HS-5 (cell line): ENCODE data around the gene PKDCC.
"Not testable (repeated sequence)": the region's sequence is repeated elsewhere in the genome, so short reads cannot be mapped to it uniquely, and the experiment has no call there.

ENCODE experiments used
- DNase-seq: peaks from one replicate; pipeline ENCODE4 v3.0.0-alpha.2; 2012; ENCODE audit warnings: low read depth

PKDCC gene

DNA sequence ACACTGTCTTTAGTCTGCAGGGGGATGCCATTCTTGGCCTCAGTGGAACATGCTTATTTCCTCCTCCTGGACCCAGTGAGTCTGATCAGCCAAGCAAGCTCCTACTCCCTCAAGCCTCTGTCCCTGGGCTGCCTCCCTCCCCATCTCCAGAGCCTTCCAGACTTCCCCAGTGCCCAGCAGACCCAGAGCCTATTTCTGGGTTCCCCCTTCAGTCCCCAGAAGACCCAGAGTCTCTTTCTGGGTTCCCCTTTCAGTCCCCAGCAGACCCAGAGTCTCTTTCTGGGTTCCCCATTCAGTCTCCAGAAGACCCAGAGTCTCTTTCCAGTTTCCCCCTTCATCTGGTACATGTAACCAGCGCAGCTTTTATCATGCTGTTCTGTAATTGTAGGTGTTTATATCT, 17.0 kb upstream of the PKDCC start:
- no peak for DNase-seq

DNA sequence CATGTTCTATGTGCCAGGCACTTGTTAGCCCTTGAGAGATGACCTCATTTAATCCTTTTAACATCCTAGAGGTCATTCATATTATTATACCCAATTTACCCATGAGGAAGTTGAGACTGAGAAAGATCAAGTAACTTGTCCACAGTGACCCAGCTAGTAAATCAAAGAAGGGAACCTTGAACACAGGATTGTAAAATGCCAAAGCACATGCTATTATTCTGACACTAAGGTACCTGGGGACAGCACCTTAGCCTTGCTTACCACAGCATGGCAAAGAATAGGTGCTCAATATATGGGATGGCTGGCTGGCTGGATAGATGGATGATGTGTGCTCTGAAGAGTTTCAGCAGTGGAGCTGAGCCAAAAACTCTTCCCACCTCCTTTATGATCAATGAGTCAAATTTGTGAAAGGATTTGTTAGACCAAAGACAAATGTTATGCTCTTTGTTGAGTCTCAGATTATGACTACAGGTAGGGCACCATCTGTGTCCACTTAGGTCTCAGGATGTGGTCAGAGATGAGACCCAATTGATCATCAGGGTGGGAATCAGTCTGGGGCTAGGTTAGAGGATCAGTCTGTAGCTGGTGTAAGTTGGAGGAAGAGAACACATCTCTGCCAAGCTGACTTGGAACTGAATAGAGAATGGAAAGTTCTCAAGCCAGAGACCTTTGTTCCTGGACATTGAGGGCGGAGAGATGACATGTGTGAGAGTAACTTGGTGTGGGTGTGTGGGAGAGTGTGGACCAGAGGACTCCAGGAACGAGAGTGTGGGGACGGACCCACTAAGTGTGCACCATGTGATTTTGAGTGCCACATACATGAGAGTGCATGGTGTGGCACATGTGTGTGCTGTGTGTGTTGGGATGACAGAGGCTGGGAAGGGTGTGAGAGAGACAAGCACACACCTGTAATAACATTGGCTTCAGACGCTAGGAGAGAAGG, 16.3 kb upstream of the PKDCC start:
- no peak for DNase-seq

DNA sequence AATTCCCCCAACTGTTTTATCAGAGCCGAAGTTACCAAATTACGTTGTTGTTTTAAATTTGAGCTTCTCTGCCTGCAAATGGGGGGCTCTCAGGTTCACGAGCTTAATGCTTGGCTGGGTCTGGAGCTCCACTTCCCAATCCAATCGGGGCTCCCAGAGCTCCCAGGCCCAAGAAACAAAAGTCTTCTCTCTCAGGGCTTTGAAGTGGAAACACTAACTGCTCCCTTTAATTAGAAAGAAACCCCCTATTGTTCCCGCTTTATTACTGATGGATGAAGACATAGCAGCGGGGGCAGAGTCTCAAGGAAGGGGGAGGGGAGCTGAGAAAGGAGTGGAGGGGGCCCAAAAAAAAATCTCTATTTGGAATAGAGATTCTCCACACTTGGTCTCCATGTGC, 15.6 kb upstream of the PKDCC start:
- no peak for DNase-seq

DNA sequence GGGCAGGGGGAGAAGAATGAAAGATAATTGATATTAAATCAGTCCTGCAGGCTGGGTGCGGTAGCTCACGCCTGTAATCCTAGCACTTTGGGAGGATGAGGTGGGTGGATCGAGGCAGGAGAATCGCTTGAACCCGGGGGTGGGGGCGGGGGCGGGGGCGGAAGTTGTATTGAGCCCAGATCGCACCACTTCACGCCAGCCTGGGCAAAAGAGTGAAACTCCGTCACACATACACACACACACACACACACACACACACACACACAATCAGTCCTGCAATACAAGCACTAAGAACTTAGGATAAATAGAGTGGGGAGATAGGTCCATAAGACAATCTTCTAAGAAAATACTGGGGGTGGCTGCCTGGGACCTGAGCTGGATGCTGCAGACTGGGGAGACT, 15.1 kb upstream of the PKDCC start:
- no peak for DNase-seq

DNA sequence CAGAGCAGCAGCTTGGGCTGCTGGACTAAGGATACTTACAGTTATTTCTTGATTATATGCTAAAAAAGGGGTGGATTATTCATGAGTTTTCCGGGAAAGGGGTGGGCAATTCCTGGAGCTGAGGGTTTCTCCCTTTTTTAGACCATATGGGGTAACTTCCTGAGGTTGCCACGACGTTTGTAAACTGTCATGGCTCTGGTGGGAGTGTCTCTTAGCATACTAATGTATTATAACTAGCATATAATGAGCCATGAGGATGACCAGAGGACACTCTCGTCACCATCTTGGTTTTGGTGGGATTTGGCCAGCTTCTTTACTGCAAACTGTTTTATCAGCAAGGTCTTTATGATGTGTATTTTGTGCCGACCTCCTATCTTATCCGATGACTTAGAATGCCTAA, 13.7 kb upstream of the PKDCC start:
- DNase-seq = not testable (repeated sequence)

DNA sequence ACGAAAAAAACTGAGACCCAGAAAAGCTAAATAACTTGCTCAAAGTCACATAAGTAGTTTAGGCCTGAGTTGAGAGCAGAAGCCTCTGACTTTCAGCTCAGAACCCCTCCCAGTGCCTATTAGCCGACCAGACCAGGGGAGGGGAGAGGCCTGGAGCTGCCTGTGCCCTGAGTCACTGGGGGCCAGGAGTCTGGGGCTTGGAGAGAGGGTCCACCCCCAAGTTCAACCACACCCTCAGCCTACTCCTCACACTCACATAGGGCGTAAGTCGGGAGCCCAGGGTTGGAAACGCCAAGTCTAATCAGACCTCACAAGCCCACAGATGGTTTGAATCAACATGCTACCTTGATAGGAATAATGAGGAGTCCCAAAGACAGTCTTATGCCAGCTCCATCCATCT, 12.6 kb upstream of the PKDCC start:
- DNase-seq = no peak

DNA sequence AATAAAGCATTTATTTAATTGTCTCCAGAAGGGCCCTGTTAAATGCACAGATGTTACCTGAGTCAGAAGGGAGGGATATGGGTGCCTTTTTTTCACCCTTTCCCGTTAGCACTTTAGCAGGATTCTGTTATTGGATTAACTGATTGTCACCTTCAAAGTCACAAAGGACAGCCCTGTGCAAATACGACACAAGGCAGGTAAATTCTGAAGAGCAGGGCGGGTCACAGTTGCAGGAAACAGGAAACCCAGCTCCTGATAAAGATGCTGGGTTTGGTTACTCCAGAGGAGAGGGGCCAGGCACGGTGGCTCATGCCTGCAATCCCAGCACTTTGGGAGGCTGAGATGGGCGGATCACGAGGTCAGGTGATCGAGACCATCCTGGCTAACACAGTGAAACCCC, 11.4 kb upstream of the PKDCC start:
- DNase-seq = no peak

DNA sequence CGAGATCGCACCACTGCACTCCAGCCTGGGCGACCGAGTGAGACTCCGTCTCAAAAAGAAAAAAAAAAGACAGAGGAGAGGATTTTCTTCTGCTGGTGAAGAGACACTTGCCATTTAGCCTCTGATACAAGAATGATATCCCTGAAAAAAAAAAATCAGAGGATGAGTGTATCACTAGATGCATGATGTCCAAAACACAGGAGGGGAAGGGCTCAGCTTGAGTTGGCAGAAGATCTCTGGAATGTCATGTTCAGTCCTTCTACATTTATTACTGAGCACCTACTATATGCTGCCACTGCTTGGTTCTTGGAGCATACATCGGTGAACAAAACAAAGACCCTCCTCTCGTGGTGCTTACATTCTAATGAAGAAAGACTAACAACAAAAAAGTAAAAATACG, 10.9 kb upstream of the PKDCC start:
- DNase-seq = no peak

DNA sequence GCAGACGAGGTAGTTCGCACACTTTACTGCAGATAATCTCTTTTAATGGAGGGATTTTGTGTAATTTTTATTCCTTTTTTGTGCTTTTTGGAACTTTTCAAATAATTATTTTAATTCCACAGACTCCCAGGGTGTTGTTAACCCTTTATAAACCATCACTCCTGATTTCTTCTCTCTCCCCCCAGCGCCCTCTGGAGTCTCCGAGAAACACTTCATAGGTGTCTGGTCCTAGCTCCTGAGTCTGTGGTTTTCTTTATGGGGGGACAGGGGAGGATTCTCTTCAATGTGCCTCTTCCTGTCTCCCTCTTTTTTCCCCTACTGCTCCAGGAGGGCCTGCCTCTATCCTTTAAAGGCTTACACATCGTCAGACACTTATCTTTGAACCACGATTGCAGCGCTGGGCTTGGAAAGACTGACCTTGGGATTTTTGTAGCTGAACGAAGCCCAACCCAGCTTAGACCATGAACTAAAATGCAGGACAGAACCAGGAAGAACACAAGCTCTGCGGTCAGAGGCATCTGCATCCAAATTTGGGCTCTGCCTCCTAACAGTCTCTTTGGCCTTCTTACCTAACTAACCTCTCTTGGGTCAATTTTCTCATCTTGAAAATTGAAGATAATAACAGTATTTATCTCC, 7.1 kb upstream of the PKDCC start:
- DNase-seq = no peak

DNA sequence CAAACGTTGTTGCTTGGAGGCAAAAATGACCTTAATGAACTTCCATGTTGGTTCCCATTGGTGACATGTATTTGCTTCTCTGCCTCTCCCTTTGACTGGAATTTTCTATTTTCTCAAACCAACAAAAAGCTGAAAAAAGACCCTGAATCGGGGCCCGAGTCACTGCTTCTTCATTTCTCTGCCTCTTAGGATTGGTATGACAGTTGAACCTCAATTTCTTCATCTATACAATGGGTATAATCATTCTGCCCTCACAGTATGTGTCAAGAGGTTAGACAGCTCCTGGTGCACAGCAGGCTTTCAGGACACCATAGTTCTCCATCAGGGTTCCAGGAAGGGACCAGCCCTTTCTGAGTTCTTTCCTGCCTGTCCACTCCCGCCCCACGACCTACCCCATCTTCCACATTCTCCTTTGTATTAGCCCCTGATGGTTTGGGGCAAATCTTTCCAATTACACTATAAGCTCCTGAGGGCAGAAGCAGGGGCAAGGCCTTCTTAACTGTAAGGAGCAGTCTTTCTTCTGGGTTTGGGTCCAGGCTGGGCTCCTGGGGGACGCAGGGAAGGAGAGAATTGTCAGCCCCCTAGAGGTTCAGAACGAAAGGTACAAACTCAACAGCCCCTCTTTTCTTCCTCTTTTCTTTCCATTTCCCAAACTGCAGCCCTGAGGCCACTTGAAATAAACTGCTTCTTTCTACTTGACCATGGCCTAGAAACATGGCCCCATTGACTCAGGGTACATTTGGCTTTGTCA, 6.3 kb upstream of the PKDCC start:
- no peak for DNase-seq

DNA sequence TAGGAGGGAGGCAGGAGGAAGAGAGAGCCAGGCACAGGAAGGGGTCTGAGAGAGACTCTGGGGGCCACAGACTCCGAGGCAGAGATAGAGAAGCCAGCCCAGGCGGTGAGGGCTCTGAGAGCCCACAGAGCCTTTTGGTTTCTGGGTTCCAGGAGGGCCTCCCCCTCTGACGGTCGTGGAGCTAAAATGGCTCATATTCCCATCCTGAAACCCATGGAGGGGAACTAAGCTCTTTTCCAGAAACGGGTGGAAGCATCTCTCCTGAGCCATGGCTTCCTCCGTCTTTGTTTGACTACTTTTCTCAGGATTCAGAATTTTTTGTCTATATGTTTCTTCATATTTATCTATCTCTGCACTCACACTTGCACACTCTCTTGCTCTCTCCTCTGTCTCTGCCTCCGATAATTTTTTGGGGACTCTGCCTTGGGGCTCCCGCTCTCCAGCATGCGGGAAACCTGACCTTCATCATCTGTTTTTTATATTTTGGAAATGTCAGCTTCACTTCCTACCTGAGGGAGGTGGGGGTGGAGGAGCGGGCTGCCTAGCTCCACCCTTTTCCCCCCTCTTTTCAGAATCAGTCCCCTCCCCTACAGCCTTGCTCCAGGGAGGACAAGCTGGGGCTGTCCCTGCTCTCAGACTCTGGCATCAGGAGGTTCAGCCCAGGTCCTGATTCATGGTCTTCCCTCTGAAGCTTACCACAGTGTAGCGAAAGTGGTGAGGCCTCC, 5.0 kb upstream of the PKDCC start:
- DNase-seq = no peak

DNA sequence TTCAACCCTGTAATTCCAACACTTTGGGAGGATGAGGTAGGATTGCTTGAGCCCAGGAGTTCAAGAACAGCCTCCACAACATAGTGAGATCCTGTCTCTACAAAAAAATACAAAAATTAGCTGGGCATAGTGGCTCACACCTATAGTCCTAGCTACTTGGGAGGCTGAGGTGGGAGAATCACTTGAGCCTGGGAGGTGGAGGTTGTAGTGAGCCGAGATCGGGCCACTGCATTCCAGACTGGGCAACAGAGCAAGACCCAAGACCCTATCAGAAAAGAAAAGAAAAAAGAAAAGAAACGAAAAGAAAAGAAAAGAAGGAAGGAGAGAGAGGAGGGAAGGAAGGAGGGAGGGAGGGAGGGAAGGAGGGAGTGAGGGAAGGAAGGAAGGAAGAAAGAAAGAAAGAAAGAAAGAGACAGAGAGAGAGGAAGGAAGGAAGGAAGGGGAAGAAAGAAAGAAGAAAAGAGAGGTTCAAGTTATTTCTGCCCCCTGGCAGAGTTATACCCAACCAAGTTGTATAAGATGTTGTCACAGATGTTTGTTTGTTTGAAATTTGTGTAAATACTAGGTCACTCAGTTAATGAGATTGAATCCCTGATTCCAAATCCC, 3.9 kb upstream of the PKDCC start:
- no peak for DNase-seq

DNA sequence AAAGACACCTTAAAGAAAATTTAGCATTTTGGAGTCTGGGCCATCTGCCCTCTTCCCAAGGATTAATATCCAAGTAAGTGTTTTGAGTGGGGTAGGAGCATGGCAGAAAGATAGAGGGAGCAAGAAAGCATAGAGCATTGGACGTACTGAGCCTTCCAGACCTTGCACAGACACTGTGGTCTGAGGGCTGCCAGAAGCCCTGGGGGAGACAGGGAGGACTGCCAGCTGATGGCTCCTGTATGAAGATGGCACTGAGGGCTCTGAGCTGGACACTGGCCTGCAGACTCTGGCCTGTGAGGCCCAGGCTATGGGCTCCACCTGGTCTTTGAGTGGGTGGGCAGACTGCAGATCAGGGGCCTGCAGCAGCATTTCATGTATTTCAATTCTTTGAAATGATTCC, 2.9 kb upstream of the PKDCC start:
- no peak for DNase-seq

DNA sequence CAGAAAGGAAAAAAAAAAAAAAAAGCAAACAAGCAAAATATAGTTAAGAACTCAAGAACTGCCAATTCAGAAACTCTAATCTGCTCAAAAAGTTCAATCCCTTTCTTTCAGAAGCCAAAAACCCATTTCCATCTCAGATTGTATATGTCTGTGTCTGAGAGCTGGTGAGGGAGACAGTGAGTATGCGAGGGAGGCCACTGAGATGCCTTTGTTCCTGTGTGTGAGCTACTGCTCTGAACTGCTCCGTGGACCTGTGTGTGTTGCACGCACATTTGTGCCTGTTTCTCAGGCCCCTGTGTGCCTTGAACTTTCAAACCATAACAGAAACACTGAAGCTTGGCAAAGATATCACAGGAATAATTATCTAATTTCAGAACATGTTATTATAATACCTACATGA, 2.5 kb upstream of the PKDCC start:
- DNase-seq = no peak

DNA sequence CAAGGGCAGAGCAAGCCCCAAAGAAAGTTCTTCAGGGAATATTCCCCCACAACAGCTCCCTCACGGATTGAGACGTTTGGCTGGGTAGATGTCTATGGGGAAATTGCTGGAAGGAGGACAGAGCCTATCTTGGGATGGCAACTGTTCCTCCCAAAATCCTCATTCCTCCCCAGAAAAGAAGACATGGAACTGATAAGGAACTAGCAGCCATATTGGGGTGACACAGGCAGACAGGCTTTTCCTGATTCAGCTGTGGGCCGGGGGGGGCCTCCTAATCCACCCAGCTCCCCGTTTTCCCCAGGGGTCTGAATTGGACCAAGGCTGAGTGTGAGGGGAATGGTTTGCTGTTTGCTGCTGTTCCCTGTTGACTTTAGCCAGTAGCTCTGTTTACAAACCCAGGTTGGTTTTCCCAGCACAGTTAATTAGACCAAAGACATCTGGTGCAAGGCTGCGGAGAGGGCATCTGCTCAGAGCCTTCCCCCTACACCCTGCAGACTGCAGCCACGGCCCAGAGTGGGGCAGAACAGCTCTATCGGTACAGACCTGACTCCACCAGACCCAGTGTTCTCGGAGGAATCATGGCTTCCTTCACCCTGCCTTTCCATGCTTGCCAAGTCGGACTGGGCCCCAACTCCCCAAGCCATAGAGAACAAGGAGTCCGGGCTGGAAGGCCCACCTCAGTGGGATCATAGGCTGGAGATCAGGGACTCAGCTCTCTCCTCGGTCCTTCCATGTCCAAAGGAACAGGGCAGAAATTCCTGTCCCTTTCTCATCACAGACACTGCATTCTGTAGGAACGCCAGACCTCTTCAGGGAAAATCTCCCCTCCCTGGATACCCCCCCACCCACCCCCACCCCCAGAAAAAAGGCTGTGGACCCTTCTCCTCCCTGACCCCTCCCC, 1.7 kb upstream of the PKDCC start:
- DNase-seq = no peak

DNA sequence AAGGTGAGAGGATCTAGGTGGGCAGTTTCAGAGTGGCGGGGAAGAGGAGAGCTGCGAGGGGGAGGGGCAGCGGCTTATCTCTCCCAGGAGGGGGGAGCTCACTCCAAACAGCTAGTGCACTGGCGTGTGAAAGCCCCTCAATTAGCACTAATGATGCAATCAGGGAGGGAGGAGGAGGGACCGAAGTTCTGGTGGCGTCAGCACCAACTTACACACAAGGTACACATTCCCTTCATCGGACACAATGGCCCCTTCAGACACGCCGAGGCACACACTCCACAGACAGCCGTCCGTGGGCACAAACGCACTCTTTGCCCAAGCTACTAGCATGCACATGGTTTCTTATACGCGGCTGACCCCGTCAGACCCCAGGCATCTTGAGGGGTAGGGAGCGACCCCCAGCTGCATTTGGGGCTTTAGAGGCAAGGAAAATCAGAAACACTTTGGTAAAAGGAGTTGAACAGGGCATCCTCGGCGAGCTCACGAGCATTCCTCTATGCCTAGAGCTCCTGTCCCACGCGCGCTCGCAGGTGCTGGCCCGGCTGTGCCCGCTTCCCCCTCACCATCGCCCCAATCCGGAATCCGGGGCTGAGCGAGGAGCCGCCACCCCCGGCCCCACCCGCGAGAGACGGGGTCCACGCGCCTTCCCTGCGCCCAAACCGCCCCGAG, 868 bp upstream of the PKDCC start:
- DNase-seq = no peak

DNA sequence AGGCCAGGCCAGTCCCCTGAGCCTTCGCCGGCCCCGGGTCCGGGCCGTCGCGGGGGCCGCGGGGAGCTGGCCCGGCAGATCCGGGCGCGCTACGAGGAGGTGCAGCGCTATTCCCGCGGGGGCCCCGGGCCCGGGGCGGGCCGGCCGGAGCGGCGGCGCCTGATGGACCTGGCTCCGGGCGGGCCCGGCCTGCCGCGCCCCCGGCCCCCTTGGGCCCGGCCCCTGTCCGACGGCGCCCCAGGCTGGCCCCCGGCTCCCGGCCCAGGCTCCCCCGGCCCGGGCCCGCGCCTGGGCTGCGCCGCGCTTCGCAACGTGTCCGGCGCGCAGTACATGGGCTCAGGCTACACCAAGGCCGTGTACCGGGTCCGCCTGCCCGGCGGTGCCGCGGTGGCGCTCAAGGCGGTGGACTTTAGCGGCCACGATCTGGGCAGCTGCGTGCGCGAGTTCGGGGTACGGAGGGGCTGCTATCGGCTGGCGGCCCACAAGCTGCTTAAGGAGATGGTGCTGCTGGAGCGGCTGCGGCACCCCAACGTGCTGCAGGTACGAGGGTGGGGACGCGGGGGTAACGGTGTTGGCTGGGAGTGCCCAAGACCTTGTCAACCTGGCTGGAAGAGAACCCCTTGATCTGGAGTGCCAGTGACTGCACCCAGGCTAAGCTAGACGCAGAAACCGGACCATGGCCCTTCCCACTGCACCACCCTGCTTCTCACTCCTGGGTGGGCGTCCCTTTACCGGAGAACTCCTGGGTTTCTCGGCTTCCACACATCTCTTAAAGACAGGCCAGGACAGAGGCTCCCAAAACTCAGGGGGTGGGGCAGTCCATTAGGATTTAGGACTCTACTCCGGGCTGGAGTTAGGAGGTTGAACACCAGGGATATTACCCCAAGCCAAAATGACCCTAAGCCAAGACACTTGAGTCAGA, 739 bp downstream of the PKDCC start:
- DNase-seq = no peak

DNA sequence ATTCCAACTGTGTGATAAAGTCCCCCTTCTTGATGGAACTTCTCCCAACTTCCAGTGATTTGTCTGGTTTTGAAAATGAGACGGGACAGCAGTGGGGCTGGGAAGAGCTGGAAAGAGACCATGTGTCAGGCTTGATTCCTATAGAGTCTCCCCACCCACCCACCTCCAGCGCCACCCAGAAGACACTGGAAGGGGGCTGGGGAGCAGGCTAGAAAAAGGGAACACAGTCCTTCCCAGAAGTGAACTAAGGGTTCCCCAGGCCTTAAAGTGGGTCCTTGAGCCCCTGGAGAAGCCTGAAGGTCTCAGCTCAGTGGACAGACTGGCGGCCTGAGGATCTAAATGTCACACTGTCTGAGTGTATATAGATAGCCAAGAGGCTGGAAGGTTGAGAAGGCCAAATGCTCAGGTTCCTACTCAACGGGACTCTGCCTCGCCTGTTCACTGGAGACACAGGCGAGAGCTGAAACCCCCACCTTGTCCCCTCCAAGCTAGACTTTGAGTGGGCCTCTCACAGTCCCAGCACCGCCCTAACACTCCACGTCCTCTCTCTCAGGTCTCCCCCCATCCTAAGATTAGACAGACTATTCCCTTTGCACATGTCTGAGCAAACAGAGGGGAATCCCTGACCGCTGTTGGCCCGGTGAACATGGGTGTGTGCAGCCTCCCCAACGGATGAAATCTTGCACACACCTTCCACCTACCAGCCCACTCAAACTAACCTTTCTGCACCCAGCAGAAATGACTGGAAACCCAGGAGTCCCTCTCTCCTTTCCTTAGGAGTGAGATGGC, 1.6 kb downstream of the PKDCC start:
- no peak for DNase-seq
